GM19397 (cell line): ENCODE data around the gene STN1.
A peak's percentile ranks its signal among the peaks of the same experiment; 100 is the strongest.

Source experiments
- ATAC-seq: cut with Tn5 transposase; IDR thresholded peaks from one replicate; pipeline ENCODE4 v1.9.1; 2021; ENCODE audit warnings: mild to moderate bottlenecking, moderate library complexity; ENCODE audit not compliant: unreplicated experiment

The STN1 gene

DNA sequence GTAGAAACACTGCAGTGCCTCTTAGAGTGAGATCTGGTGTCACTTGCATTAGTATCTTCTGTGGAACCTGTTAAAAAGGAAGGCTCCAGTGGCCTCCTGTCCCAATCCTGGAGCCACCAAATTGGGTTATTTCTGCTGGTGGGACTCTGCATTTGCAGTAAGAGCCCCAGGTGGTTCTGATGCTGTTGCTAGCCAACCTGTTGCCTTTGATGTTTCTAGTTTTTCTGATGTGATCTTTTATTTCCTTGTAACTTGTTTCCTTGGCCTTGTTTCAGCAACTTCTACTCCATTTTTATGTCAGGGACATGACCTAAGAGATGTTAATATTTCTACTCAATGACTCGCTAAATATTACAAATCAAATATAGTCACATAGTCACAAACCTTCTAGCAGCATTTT lies 12.5 kb upstream of the STN1 start:
- no peak for ATAC-seq

DNA sequence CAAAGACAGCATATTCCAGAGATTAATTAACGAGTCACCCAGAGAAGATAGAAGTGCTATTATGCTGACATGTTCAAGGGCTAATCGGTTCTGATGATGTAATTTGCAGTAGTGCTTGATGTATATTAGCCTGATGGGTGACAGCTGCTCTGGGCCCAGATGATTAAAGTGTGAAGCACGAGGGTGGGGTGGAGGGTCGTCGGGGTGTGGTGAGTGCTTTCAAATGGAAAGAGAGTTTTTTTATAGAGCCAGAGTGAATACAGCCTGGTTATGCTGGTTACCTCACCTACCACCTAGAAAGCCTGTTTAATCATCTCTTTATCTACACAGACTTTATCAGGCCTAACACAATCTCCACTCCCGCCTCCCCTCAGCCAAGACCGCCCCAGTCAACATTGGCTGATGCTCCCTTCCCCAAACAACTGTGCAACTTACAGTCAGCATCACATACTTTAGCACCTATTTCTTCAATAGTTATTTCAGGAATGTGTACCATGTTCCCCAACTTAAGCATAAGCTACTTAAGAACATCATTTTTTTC lies 11.5 kb upstream of the STN1 start:
- no peak for ATAC-seq

DNA sequence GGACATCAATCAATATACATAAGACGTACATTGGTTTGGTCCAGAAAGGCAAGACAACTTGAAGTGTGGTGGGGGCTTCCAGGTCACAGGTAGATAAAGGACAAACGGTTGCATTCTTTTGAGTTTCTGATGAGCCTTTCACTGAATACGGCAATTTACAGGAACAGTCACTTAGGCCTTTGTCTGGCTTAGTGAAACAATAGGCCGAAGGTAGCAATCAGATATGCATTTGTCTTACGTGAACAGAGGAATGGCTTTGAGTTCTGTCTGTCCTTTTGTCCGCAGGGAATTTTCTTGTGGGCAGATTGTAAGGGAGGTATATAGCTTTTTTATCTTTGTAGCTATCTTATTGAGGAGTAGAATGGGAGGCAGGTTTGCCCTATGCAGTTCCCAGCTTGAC lies 10.8 kb upstream of the STN1 start:
- no peak for ATAC-seq

DNA sequence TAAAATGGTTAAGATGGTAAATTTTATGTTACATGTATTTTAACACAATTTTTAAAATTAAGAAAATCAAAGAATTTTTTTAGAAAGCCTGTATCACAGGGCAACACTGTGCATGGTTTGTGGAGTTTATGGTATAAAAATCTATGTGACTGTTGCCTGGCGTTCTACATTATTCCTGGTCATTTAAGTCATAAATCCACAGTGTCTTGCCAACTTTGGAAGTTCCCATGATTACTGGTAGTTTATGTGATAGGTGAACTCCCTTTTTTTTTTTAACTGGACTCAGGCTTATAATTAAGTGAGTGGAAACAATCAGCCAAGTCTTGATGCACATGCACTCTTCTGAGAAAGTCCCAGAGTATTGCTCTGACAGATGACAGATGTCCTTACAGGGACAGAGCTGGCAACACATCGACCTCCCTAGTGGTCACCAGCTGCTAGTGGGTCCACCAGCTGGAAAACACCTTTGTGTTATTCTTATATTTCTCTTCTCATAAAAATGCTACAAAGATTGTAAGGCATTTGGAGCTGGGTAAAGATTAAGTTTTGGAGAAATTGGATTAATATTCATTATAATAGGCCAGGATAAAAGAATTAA lies 8.8 kb upstream of the STN1 start:
- ATAC-seq: no peak

DNA sequence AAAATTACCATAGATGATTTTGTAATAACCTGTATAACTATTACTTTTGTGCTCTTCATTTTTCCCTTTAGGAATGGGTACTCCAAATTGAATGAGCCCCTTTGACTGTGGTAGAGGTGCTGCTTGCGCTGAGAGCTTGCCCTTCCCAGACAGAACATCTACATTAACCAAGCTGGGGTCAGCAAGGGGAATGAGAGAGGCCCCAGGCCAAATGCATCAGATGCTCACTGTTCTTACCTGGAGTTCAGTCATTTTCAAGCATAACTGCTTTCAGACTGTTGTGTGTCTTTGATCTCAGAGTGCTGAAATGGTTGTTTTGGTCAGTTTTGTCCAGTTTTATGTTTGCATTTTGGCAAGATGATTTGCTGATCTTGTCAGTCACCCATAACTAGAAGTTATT lies 7.6 kb upstream of the STN1 start:
- ATAC-seq: no peak

DNA sequence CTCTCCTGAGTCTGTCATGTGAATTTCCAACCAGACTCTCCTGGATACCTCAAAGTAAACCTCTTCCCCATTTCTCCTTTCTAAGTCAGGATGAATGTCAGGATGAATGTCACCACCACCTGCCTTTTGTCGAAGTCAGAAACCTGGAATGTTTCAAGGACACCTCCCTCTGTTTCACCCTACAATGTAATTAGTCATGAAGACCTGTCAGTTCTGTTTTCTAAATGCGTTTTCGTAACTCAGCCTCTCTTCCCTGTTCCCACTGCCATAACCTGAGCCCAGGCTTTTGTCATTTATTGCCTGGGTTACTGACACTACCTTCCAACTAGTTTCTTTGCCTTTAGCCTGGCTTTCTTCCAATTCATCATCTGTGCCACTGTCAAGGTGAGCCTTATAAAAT lies 5.5 kb upstream of the STN1 start:
- ATAC-seq: no peak

DNA sequence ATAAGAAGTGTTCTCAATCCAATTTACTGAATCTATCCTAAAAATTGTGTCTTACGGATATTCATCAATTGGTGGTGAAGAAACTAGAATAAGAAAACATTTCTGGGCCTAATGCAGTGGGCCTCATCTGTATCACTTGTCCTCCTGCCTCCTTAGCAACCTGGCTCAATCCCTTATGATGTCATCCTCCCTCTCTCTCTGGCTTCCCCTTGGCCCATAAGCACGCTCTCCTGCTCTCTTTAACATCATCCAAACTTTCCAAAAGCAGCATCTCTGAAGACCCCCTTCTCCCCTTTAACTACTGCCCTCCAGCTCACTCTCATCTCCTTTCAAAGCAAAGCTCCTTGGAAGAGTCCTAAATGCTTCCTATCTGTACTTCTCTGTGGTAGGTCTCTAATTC lies 4.7 kb upstream of the STN1 start:
- ATAC-seq: no peak

DNA sequence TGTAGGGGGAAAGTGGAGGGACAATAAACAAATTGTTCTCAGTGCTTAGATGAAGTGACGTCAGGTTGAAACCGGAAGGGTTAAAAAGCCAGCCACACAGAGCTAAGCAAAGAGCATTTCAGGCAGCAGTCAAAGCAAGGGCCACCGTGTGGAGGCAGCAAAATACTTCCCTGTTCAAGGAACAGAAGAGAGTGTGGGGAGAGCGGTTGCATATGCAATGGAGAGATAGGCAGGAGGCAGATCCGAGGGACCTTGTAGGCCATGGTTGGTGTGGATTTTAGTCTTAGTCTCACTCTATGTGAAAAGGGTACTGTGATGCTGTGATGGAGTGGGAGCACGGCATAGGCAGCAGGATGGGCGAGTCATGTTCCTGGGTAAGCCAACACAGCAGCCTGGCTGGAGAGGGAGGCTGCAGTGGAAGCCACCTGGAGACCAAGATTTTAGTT lies 3.8 kb upstream of the STN1 start:
- no peak for ATAC-seq

DNA sequence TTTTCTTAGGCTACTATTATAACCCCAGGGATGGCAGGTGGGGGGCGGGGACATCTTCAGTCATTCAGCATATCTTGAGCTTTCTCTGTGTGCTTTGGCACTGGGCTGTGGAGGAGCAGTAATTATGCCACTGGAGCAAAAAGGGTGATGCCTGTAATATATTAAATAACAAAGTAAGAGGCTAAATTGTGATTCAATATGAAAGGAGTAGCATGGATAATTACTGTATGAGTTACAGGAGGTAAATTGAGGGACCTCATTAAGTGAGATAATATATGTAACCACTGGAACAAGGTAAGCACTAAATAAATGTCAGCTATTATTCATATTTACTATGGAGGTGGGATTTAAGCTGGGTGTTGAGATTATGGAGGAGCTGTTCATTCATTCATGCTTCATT lies 3.3 kb upstream of the STN1 start:
- no peak for ATAC-seq

DNA sequence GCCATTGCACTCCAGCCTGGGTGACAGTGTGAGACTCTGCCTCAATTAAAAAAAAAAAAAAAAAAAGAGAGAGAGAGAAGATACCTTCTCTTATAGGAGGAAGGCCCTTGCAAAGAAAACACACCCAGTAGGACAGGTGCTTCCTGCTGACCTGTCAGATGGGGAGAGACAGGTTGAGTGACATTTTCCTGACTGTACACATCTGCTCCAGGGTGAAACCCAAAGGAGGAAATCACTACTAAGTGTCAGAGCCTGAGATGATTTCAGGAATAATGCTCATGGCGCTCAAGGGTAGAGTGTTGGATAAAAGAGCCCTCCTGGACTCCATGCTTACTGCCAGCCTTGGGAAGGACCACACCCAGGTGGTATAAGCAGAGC lies 1.7 kb upstream of the STN1 start:
- ATAC-seq: no peak

DNA sequence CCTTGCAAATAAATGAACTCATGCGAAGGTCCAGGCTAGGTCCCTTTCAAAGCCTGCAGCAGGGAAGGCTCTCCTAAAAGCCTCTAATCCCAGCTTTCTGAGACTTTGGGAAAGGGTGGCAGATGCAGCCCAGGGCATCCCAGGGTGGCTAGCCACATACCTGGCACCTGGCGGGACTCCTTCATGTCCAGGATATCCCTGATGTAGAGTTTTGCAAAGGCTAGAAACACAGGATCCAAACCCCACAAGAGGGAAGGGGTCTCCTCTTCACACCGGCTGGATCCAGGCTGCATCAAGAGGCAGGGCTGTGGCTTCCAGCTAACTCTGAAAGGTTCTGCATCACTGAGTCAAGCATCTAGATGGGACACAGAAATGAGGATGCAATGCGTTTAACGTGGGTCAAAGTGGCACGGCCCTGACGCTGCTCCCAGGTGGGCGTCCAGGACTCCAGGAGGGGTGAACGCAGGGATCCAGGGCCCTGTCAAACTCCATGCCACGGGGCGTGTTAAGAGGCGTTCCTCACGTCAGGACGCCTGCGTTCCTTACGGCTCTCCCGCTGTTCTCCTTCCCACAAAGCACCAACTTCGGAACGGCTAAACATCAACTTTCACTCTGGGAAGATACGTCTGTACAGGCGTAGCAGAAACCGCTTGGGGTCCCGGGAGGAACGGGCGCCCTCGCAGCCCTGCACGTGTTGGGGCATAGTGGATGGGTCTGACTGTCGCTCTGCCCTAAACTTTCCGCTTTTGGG lies 507 bp downstream of the STN1 start:
- peak; percentile 3 for ATAC-seq

DNA sequence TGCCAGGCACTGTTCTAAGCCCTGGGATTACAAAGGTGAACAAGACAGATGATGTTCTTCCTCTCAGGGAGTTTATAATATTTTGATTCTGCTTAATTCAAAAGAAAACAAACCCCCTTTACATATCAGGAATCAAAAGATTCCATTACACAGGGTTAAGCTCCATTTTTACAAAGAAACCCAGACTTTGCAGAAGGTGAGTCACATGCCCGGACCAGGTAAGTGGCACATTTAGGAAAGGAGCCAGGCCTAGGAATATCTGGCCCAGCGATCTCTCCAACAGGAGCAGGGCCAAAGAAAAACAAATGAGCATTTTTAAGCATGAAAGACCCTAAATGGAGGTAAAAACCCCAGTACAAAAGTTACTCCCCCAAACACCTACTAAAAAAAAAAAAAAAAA lies 1.1 kb downstream of the STN1 start:
- no peak for ATAC-seq

DNA sequence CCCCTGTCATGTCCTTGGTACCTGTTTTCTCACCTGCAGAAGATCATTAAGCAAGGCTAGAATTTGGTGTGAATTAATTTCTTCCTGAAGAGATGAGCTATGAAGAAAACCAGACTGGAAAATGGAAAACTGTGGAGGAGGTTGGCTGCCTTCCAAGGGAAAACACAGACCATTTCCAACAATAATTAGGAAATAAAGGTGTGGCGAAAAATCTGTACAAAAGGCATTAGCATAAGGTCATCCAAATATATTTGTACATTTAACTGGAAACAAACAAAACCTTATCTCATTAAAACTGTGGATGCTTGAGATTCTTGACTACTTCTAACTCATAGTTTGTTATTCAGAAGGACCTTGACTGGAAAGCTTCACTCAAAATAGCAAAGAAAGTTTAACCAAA lies 1.7 kb downstream of the STN1 start:
- ATAC-seq: no peak

DNA sequence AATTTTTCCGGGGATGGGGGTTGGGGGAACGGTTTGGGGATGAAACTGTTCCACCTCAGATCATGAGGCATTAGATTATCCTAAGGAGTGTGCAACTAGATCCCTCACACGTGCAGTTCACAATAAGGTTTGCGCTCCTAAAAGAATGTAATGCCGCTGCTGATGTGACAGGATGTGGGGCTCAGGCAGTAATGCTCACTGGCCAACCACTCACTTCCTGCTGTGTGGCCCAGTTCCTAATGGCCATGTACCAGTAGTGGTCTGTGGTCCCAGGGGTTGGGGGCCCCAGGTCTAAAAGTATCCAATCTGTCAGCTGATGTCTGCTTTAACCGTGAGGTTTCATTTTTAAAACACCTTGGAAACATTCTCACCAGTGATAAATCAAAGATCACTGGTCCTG lies 2.2 kb downstream of the STN1 start:
- no peak for ATAC-seq

DNA sequence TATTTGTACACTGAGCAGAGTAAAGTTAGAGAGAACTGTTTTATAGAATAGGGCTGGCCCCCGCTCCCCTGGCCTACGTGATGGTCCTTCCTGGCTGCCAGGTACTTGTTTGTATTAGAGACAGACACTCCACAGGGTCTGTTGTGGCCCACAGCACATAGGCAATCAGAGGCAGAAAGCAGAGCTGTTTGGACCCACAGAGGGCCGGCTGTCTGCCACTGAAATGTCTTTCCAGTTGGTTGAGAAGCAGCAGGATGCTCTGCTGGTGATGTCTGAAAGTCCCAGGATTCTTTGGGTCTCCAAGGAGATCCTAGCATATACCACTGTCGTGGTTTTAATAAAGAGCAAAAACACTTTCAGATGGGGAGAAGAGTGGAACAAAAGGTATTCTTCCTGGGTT lies 5.2 kb downstream of the STN1 start:
- no peak for ATAC-seq

DNA sequence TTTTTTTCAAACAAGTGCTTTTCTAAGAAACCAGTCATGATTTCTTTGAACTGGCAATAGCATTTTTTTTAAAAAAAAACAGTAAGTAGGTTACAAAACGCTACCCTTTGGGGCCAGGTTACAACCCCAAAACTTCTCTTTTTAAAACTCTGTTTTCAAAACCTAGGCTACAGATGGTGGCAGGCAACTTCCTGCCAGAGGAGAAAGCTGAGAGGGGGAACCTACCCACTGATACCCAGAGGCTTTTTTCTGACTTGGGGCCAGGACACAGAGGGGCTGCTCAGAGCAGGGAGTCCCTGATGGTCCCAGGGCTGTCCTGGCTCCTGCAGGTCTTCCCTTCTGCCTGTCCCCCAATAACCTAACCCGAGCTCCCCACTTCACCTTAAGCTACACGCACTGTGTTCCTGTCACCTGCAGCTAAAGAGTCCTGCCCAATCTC lies 6.9 kb downstream of the STN1 start:
- no peak for ATAC-seq

DNA sequence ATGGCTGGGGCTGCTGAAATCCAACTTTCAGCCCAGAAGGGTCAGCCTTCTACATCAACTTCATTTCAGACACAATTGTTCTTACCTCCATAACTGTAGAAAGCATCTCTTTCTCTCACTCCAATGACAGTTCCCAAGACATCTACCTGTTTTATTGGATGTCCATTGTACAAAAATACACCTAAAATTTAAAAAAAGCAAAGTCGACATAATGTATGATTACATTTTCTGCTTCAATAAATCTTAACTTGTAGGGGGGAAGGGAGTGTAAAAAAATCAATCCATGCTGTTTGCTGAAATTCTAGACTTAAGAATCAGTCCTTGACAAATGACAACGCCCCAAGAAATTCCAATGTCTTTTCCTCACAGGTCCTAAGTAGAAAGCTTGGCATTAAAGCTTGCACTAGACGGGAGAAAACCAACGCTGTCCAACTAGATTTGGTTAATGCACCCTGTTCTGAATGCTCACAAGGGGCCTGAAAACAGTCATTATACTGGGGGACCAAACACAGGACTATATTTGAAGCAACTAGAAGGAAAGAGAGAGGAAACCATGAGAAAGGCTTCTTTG lies 7.5 kb downstream of the STN1 start:
- no peak for ATAC-seq

DNA sequence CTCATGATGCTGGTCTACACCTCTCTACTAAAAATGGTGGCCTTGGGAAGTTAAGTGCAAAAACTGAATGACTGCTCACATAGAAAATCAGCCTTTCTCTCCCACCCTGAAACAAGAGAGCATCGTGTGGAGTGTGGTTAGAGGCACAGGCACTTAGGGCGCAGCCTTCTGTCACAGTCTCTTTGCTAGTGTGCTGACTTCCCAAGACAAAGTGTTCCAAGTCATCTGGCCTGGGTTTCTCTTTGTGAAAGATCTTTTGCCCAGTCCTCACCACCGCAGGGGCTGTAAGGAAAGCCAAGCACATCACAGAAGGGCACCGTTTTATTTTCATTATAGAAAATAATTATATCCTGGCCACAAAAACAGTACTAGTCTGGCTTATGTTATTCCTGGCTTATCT lies 12.5 kb downstream of the STN1 start:
- no peak for ATAC-seq

DNA sequence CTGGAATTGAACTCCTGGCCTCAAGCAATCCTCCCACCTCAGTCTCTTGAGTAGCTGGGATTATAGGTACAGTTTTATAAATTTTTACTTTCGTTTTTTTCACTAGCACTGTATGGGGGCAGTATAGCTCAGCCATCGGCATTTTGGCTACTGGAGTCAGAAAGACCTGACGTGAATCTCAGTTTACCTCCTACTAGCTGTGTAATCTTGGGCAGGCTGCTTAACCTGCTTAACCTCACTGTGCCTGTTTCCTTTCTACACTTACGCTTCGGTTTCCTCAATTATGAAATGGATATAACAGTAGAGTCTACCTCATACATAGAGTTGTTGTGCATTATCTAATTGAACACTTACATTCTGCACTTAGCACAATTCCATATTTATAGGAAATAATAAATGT lies 16.7 kb downstream of the STN1 start:
- ATAC-seq: no peak

DNA sequence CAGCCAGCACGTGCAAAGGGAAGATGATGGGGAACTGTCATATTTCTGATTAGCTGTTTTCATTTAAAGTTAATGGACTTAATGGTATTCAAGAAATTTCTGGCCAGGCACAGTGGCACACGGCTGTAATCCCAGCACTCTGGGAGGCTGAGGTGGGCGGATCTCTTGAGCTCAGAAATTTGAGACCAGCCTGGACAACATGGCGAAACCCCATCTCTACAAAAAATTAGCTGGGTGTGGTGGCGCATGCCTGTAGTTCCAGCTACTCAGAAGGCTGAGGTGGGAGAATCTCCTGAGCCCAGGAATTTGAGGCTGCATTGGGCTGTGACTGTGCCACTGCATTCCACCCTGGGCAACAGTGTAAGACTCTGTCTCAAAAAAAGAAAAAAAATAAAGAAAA lies 18.7 kb downstream of the STN1 start:
- ATAC-seq: no peak

DNA sequence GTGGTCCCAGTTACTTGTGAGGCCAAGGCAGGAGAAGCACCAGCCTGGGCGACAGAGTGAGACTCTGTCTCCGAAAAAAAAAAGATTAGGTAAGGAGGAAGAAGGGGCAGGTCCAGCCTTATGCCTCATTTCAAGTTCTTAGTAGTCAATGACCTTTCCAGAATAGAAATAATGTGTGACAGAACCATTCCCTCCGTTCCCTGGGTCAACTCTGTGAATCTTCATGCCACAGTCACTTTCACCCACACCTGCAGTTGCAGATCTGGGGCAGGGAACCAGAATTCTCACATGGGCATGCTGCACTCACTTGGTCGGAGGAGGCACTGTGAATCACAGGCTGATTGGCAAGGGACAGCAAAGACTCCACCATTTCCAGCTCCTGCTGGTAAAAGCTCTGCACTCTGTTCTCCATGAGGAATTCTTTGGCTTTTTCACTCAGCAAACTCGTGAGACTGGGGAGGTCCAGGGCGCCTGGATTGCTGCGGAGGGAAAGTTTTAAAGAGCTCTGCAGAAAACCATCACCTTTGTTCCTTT lies 20.7 kb downstream of the STN1 start:
- no peak for ATAC-seq

DNA sequence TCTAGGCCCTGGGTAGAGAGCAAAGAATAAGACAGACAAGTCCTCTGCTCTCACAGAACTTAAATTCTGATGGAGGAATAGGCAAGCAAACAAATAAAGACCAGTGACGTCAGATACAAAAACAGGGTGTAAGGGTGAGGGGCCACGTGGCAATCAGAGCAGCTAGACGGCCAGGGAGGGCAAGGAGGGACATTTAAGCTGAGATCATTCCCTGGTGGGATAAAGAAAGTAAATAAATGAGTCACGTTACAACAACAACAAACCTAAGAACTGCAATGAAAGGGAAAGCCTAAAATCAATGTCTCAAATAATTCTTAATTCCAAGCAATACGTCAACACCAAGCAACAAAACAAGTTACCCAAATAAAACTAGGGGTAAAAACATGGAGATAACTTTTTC lies 21.8 kb downstream of the STN1 start:
- no peak for ATAC-seq
